NCI-H2107 treated with DMSO at 0.1 percent for 48 hours (cell line): Measurements from ENCODE around the gene RNASEH2A.

Experiments
- DNase-seq: peaks from one replicate; lab custom pipeline; 2025; ENCODE audit not compliant: unreplicated experiment; lab: John Stamatoyannopoulos, UW

Gene RNASEH2A

GRCh38 chr19:12858041-12858928 is 51.9 kb downstream of the RNASEH2A start:
- no peak for DNase-seq

- no peak for DNase-seq
Observed at GRCh38 chr19:12859546-12859945, 53.2 kb downstream of the RNASEH2A start.
